DMS53 treated with DMSO at 0.1 percent for 48 hours (cell line): Measurements from ENCODE around the gene OR5B12.
"Not testable (repeated sequence)": the region's sequence is repeated elsewhere in the genome, so short reads cannot be mapped to it uniquely, and the experiment has no call there.

Experiments used
- DNase-seq: peaks from one replicate; lab custom pipeline; 2025; ENCODE audit not compliant: unreplicated experiment; lab: John Stamatoyannopoulos, UW

OR5B12 gene

GRCh38 chr11:58442136-58442535 lies at the start of gene OR5B12:
Gene OR5B12, minus strand, starts transcription at chr11:58442236. Its CDS starts 2,085 bp downstream, at chr11:58440151.
- no peak for DNase-seq

GRCh38 chr11:58490827-58491226 lies 48.8 kb upstream of the OR5B12 start:
- no peak for DNase-seq

- DNase-seq = no peak
Measured at GRCh38 chr11:58487170-58487569, 45.1 kb upstream of the OR5B12 start.

- no peak for DNase-seq
Measured at GRCh38 chr11:58485961-58486360, 43.9 kb upstream of the OR5B12 start.

- DNase-seq = no peak
Measured at GRCh38 chr11:58471892-58472291, 29.9 kb upstream of the OR5B12 start.

GRCh38 chr11:58466293-58466692 lies 24.3 kb upstream of the OR5B12 start:
- no peak for DNase-seq

- no peak for DNase-seq
Measured at GRCh38 chr11:58465690-58466089, 23.7 kb upstream of the OR5B12 start.

GRCh38 chr11:58451585-58451984 lies 9.5 kb upstream of the OR5B12 start:
- no peak for DNase-seq

GRCh38 chr11:58446294-58446693 lies 4.3 kb upstream of the OR5B12 start:
- DNase-seq = no peak

- no peak for DNase-seq
Measured at GRCh38 chr11:58444300-58444699, 2.3 kb upstream of the OR5B12 start.

- no peak for DNase-seq
Measured at GRCh38 chr11:58438486-58438885, 3.5 kb downstream of the OR5B12 start.

GRCh38 chr11:58434217-58434616 lies 7.8 kb downstream of the OR5B12 start:
- DNase-seq = no peak

- DNase-seq = no peak
Measured at GRCh38 chr11:58433638-58434203, 8.3 kb downstream of the OR5B12 start.

- no peak for DNase-seq
Measured at GRCh38 chr11:58429273-58429672, 12.8 kb downstream of the OR5B12 start.

GRCh38 chr11:58428021-58428420 lies 14.0 kb downstream of the OR5B12 start, which contains the start of gene OR5B2:
Gene OR5B2, minus strand, starts transcription at chr11:58428121. Its CDS starts 4,860 bp downstream, at chr11:58423261.
- DNase-seq = no peak

GRCh38 chr11:58406774-58407173 lies 35.3 kb downstream of the OR5B12 start, which contains the start of gene OR5B3:
Gene OR5B3, minus strand, starts transcription at chr11:58406874. Its CDS starts 3,465 bp downstream, at chr11:58403409.
- no peak for DNase-seq

GRCh38 chr11:58399622-58400021 lies 42.4 kb downstream of the OR5B12 start:
- not testable (repeated sequence) for DNase-seq

GRCh38 chr11:58395581-58395980 lies 46.5 kb downstream of the OR5B12 start:
- DNase-seq = no peak

- no peak for DNase-seq
Measured at GRCh38 chr11:58394195-58394594, 47.8 kb downstream of the OR5B12 start.

GRCh38 chr11:58392746-58393145 lies 49.3 kb downstream of the OR5B12 start:
- peak; percentile 2 for DNase-seq

GRCh38 chr11:58391879-58392278 lies 50.2 kb downstream of the OR5B12 start:
- no peak for DNase-seq

- no peak for DNase-seq
Measured at GRCh38 chr11:58390551-58391063, 51.4 kb downstream of the OR5B12 start.
